ENCODE measurements around the gene MEGF11.

MEGF11 gene

DNA sequence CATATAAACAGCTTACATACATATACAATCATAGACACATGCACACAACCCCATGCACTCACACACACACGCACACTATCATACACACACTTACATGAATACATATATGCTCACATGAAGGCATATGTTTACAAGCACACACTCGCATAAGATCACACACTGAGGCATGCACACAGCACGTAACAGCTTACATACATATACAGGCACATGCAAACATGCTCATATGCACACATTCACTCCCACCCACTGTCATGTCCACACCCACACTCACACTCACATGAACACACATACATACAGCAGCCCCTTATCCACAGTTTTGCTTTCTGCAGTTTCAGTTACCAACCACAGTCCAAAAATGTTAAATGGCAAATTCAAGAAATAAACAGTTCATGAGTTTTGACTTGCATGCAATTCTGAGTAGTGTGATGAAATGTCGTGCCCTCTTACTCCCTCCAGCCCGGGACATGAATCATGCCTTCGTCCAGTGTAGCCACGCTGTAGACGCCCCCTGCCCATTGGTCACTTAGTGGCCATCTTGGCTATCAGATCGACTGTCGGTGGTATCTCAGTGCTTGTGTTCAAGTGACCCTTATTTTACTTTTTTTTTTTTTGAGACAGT is 27.8 kb downstream of the MEGF11 start:
- Histone ChIP-seq H3K27me3 (peaks cover 0 to 21% of the 10 kb centered on the region in 2 donors), H3K4me1 (no peaks in the 10 kb centered on the region), H3K27ac (no peak overlapping the region), H3K36me3 (no peaks in the 10 kb centered on the region), H3K4me3 (no peak overlapping the region), H3K9me3 (no peaks in the 10 kb centered on the region)
- DNase-seq, result no peak
- intact Hi-C loops (cut with DNase I; ENCODE audit: low total_unique reads), result no loop called here
- TF ChIP-seq, protein P1, sequence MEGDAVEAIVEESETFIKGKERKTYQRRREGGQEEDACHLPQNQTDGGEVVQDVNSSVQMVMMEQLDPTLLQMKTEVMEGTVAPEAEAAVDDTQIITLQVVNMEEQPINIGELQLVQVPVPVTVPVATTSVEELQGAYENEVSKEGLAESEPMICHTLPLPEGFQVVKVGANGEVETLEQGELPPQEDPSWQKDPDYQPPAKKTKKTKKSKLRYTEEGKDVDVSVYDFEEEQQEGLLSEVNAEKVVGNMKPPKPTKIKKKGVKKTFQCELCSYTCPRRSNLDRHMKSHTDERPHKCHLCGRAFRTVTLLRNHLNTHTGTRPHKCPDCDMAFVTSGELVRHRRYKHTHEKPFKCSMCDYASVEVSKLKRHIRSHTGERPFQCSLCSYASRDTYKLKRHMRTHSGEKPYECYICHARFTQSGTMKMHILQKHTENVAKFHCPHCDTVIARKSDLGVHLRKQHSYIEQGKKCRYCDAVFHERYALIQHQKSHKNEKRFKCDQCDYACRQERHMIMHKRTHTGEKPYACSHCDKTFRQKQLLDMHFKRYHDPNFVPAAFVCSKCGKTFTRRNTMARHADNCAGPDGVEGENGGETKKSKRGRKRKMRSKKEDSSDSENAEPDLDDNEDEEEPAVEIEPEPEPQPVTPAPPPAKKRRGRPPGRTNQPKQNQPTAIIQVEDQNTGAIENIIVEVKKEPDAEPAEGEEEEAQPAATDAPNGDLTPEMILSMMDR (IDR thresholded peaks at IDR 0.05), result no peak

DNA sequence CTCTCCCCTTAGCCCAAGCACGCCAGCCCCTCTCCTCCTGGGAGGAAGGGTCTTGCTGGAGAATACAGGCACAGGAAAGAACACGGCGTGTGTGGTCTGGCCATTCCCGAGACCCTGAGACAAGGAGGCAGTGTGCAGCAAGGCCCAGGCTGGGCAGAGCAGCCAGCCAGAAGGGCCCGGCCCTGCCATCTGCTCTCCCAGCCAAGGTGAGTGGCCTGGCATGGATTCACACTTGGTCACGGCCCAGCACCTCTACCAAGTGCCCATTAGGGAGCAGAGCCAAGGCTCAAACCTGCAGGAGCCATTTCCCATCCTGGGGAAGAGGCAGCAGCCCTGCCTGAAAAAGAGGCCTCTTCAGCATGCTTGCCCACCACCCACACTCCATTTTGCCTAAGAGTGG is 28.6 kb downstream of the MEGF11 start:
- no peaks in the 10 kb centered on the region for H3K9me3 ChIP-seq
- no peak for DNase-seq
- intact Hi-C loops (cut with DNase I; ENCODE audit: low total_unique reads), result no loop called here

DNA sequence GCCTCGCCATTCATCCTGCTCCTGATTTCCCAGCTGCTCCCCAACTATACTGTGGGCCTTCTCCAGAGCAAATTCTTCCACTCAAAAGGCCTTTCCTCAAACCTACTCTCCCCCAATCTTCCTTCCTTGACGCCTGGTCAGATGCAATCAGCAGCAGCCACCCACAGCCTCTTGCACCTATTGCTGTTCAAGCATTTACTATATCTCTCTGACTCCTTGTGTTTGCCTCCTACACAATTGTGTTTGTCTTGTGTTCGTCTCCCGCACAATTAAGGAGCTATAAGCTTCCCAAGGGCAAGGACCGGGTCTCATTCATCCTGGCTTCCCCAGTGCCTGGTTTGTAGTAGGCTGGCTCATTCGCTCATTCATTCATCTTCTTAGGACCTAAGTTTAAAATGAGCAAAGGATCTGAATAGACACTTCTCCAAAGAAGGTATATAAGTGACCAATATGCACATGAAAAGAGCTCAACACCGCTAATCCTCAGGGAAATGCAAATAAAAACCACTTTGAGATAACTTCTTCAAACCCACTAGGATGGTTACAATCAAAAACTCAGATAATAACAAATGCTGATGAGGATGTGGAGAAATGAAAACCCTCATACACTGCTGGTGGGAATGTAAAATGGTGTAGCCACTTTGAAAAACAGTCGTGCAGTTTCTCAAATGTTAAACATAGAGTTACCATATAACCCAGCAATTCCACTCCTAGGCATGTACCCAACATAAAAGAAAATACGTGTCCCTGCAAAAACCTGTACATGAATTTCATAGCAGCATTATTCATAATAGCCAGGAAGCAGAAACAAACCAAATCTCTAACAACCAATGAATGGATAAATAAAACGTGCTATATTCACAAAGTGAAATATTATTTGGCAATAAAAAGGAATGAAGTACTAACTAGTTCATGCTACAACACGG is 31.0 kb downstream of the MEGF11 start:
- H3K4me3 ChIP-seq, result no peak overlapping the region
- no peaks in the 10 kb centered on the region for H3K9me3 ChIP-seq
- TF ChIP-seq, protein P1 (IDR thresholded peaks at IDR 0.05), result no peak
- H3K27ac ChIP-seq, result no peak overlapping the region
- H3K36me3 ChIP-seq, result no peaks in the 10 kb centered on the region
- intact Hi-C loops (cut with DNase I; ENCODE audit: low total_unique reads), result no loop called here
- peaks cover 0 to 16% of the 10 kb centered on the region in 2 donors for H3K27me3 ChIP-seq
- no peak for DNase-seq
- no peaks in the 10 kb centered on the region for H3K4me1 ChIP-seq

More for the DNA sequence above, 28.6 kb downstream of the MEGF11 start:
- Histone ChIP-seq H3K27ac (no peak overlapping the region), H3K36me3 (no peaks in the 10 kb centered on the region), H3K4me3 (no peak overlapping the region), H3K27me3 (peaks cover 0 to 19% of the 10 kb centered on the region in 2 donors), H3K4me1 (no peaks in the 10 kb centered on the region)
- TF ChIP-seq, protein P1 (IDR thresholded peaks at IDR 0.05), result no peak

DNA sequence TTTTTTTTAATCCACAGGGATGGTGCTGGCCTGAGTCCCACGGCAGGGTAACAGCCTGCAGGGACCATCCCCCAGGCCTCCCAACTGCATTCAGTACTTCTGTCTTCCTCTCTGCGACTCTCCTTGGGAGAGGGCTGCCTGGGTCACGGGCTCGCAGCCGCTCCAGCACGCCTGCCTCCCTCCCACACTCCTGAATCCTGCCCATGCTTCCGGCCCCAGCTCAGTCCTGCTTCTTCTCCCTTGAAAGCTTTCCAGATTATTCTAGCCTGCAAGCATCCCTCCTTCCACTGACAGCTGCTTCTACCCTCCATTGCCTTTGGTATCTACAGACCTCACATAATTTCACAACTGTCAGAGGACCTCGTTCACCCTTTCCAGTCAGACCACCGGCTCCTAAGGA is 32.4 kb downstream of the MEGF11 start:
- peak in 1 of 2 donors; percentile 27 for DNase-seq
- H3K27me3 ChIP-seq, result peaks cover 0 to 21% of the 10 kb centered on the region in 2 donors
- H3K36me3 ChIP-seq, result no peaks in the 10 kb centered on the region
- intact Hi-C loops (cut with DNase I; ENCODE audit: low total_unique reads), result no loop called here
- H3K9me3 ChIP-seq, result no peaks in the 10 kb centered on the region
- TF ChIP-seq, protein P1 (IDR thresholded peaks at IDR 0.05), result no peak
- no peak overlapping the region for H3K4me3 ChIP-seq
- H3K4me1 ChIP-seq, result no peaks in the 10 kb centered on the region
- no peak overlapping the region for H3K27ac ChIP-seq

DNA sequence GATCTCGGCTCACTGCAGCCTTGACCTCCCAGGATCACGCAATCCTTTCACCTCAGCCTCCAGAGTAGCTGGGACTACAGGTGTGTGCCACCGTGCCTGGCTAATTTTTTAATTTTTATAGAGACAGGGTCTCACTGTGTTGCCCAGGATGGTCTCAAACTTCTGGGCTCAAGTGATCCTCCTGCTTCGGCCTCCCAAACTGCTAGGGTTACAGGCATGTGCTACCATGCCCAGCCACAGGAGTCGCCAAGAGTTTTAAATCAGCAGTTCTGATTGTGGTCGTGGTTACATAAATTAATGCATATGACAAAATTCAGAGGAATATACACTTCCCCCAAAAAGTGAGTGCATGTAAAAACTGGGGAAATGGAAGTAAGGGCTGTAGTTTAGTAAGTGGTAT is 32.9 kb downstream of the MEGF11 start:
- intact Hi-C loops (cut with DNase I; ENCODE audit: low total_unique reads), result no loop called here
- no peak overlapping the region for H3K27ac ChIP-seq

More for the DNA sequence above, 32.9 kb downstream of the MEGF11 start:
- H3K36me3 ChIP-seq, result no peaks in the 10 kb centered on the region
- DNase-seq, result peak in 1 of 2 donors; percentile 7
- no peaks in the 10 kb centered on the region for H3K9me3 ChIP-seq
- no peaks in the 10 kb centered on the region for H3K4me1 ChIP-seq
- H3K4me3 ChIP-seq, result no peak overlapping the region
- TF ChIP-seq, protein P1 (IDR thresholded peaks at IDR 0.05), result no peak
- peaks cover 0 to 24% of the 10 kb centered on the region in 2 donors for H3K27me3 ChIP-seq

Measured in tibial artery (tissue), 4 donors.